ENCODE data around the gene POGZ. TPM values are rescaled to one million over a fixed set of nuclear protein-coding genes. Genes with fewer than 3 reads are reported as not detected.

The POGZ gene
- total RNA-seq, 4 donors from 2014 or later = 35.0 to 63.3 (median 49.1) TPM

DNA sequence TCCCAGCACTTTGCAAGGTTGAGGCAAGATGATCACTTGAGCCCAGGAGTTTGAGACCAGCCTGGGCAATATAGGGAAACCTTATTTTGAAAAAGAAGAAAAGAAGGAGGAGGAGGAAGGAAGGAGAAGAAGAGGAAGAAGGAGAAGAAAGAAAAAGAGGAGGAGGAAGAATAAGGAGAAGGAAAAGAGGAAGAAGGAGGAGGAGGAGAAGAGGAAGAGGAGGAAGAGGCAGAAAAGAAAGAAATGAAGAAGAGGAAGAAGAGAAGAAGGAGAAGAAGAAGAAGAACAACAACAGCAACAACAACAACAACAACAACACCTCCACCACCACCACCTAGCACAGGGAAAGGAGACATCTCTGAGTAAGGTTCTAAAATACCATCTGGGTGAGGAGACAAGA lies 97.4 kb downstream of the POGZ start:
- Histone ChIP-seq H3K4me3 (no peak overlapping the region), H3K4me1 (no peaks in the 10 kb centered on the region), H3K36me3 (peaks cover 27 to 48% (median 40%) of the 10 kb centered on the region in 4 donors), H3K9me3 (no peaks in the 10 kb centered on the region), H3K27ac (replicated peaks in 1 of 4) (no peak overlapping the region), H3K27me3 (no peaks in the 10 kb centered on the region)
- TF ChIP-seq CTCF (IDR thresholded peaks at IDR 0.05) (no peak), EP300 (IDR thresholded peaks at IDR 0.05) (no peak), POLR2A (IDR thresholded peaks at IDR 0.05; ENCODE audit: low read depth) (no peak), POLR2AphosphoS5 (IDR thresholded peaks at IDR 0.05) (no peak)
- no peak for DNase-seq (ENCODE audit: extremely low spot score)
- intact Hi-C loops (cut with DNase I) = no loop called here

- intact Hi-C loops (cut with DNase I) = no loop called here
- no peaks in the 10 kb centered on the region for H3K27me3 ChIP-seq
- H3K9me3 ChIP-seq = no peaks in the 10 kb centered on the region
- DNase-seq (ENCODE audit: extremely low spot score) = no peak
- H3K4me1 ChIP-seq = no peaks in the 10 kb centered on the region
- H3K27ac ChIP-seq (replicated peaks in 1 of 4) = no peak overlapping the region
- H3K4me3 ChIP-seq = no peak overlapping the region
- H3K36me3 ChIP-seq = no peaks in the 10 kb centered on the region
- TF ChIP-seq POLR2A (IDR thresholded peaks at IDR 0.05; ENCODE audit: low read depth) (no peak), EP300 (IDR thresholded peaks at IDR 0.05) (no peak), CTCF (IDR thresholded peaks at IDR 0.05) (no peak), POLR2AphosphoS5 (IDR thresholded peaks at IDR 0.05) (no peak)
- 63% methylated on average over 2 of the region's 2 CpGs for WGBS
These were observed 102.6 kb downstream of the POGZ start for GRCh38 chr1:151356696-151357095.

Small RNAs within 50 kb of the gene (small RNA-seq; reads per million reads assigned to genes)
- gene RNY4P25 = 1.1 to 4.3 (median 2.7) reads per million in 3 donors

Other genes with a start within 250 kb of the POGZ start
- 100 to 1,000 TPM; 157 to 195 (median 176) TPM for gene PSMD4, start 204.8 kb downstream of the POGZ start, total RNA-seq
- gene ZNF687, start 177.2 kb downstream of the POGZ start, total RNA-seq = 10 to 100 TPM; 16.6 to 28.6 (median 23.1) TPM
- gene PI4KB, start 132.1 kb downstream of the POGZ start, total RNA-seq = 10 to 100 TPM; 54.8 to 79.5 (median 68.9) TPM
- gene RFX5, start 112.2 kb downstream of the POGZ start, total RNA-seq = 10 to 100 TPM; 40.3 to 50.3 (median 45.0) TPM
- gene SELENBP1, start 86.8 kb downstream of the POGZ start, total RNA-seq = 100 to 1,000 TPM in 1 of 4 donors, 10 to 100 TPM in 3; 61.4 to 113 (median 81.6) TPM
- gene PSMB4, start 59.9 kb downstream of the POGZ start, total RNA-seq = 100 to 1,000 TPM; 236 to 284 (median 253) TPM
- gene CGN, start 51.9 kb upstream of the POGZ start, total RNA-seq = 1 to 10 TPM in 2 of 4 donors, under 1 TPM in 2; 0.42 to 3.1 (median 0.94) TPM
- 10 to 100 TPM; 10.4 to 24.2 (median 15.9) TPM for gene TUFT1, start 80.8 kb upstream of the POGZ start, total RNA-seq
- gene SNX27, start 152.6 kb upstream of the POGZ start, total RNA-seq = 10 to 100 TPM; 39.4 to 55.4 (median 49.6) TPM